ENCODE data around the gene CLEC2D.
A peak's percentile ranks its signal among the peaks of the same experiment; 100 is the strongest.
"Not testable (repeated sequence)": the region's sequence is repeated elsewhere in the genome, so short reads cannot be mapped to it uniquely, and the experiment has no call there.

CLEC2D gene

GRCh38 chr12:9725213-9725870 is 55.8 kb downstream of the CLEC2D start:
- no peak for DNase-seq (ENCODE audit: low read depth in 2 of 2, low spot score in 1 of 2)

- DNase-seq (ENCODE audit: low read depth in 2 of 2, low spot score in 1 of 2) = no peak
These were observed 58.3 kb downstream of the CLEC2D start for GRCh38 chr12:9727813-9728212.

- DNase-seq (ENCODE audit: low read depth in 2 of 2, low spot score in 1 of 2) = no peak
These were observed 59.6 kb downstream of the CLEC2D start for GRCh38 chr12:9729082-9729481.

GRCh38 chr12:9730011-9730410 is 60.5 kb downstream of the CLEC2D start:
- DNase-seq (ENCODE audit: low read depth in 2 of 2, low spot score in 1 of 2) = no peak

GRCh38 chr12:9730591-9730990 is 61.1 kb downstream of the CLEC2D start:
- no peak for DNase-seq (ENCODE audit: low read depth in 2 of 2, low spot score in 1 of 2)

GRCh38 chr12:9731393-9731792 is 61.9 kb downstream of the CLEC2D start:
- DNase-seq (ENCODE audit: low read depth in 2 of 2, low spot score in 1 of 2) = no peak

GRCh38 chr12:9731797-9732196 is 62.3 kb downstream of the CLEC2D start:
- no peak for DNase-seq (ENCODE audit: low read depth in 2 of 2, low spot score in 1 of 2)

- no peak for DNase-seq (ENCODE audit: low read depth in 2 of 2, low spot score in 1 of 2)
These were observed 63.5 kb downstream of the CLEC2D start, which contains the start of gene CLECL1 for GRCh38 chr12:9732921-9733461. TSS of gene CLECL1 (minus strand) at chr12:9733097.

GRCh38 chr12:9735601-9736000 is 66.1 kb downstream of the CLEC2D start:
- no peak for DNase-seq (ENCODE audit: low read depth in 2 of 2, low spot score in 1 of 2)

- no peak for DNase-seq (ENCODE audit: low read depth in 2 of 2, low spot score in 1 of 2)
These were observed 67.6 kb downstream of the CLEC2D start for GRCh38 chr12:9736936-9737705.

GRCh38 chr12:9738905-9739304 is 69.4 kb downstream of the CLEC2D start:
- not testable (repeated sequence) for DNase-seq (ENCODE audit: low read depth in 2 of 2, low spot score in 1 of 2)

- DNase-seq (ENCODE audit: low read depth in 2 of 2, low spot score in 1 of 2) = not testable (repeated sequence)
These were observed 70.0 kb downstream of the CLEC2D start for GRCh38 chr12:9739404-9740105.

- DNase-seq (ENCODE audit: low read depth in 2 of 2, low spot score in 1 of 2) = no peak
These were observed 70.7 kb downstream of the CLEC2D start for GRCh38 chr12:9740106-9740750.

- peak in 1 of 2 donors; percentile 57 for DNase-seq (ENCODE audit: low read depth in 2 of 2, low spot score in 1 of 2)
These were observed 72.2 kb downstream of the CLEC2D start for GRCh38 chr12:9741726-9742125.

- no peak for DNase-seq (ENCODE audit: low read depth in 2 of 2, low spot score in 1 of 2)
These were observed 73.1 kb downstream of the CLEC2D start for GRCh38 chr12:9742661-9743060.

- no peak for DNase-seq (ENCODE audit: low read depth in 2 of 2, low spot score in 1 of 2)
These were observed 75.7 kb downstream of the CLEC2D start for GRCh38 chr12:9745199-9745598.
